Tibial nerve (tissue), 4 donors: ENCODE results near the gene BPIFB2. TPM values are rescaled to one million over a fixed set of nuclear protein-coding genes. Genes with fewer than 3 reads are reported as not detected.

ENCODE experiments used
- DNase-seq, 2 donors: peaks; one replicate each; pipeline ENCODE4 v3.0.0-alpha.2; 2019; ENCODE audit warnings: low spot score in 2 of 2
- H3K27ac ChIP-seq, 4 donors: fragments of 200-600 bp; sonication (generic) in 3 of 4; one replicate each; pipeline ENCODE4 v1.5.1; 2017 to 2019; ENCODE audit warnings: mild to moderate bottlenecking in 1 of 4
- H3K27me3 ChIP-seq, 2 donors: fragments of 200-600 bp; sonication (generic) in 1 of 2; one replicate each; pipeline versions ENCODE4 v1.5.1 to v1.6.0; 2017 to 2019
- H3K36me3 ChIP-seq, 3 donors: fragments of 200-600 bp; sonication (generic); one replicate each; pipeline ENCODE4 v1.5.1; 2018 to 2019
- H3K4me1 ChIP-seq, 4 donors: fragments of 200-600 bp; sonication (generic) in 3 of 4; one replicate each; pipeline ENCODE4 v1.5.1; 2017 to 2019
- H3K4me3 ChIP-seq, 4 donors: fragments of 200-600 bp; sonication (generic) in 3 of 4; one replicate each; pipeline ENCODE4 v1.5.1; 2017 to 2019; ENCODE audit warnings: mild to moderate bottlenecking in 1 of 4, moderate library complexity in 1 of 4
- H3K9me3 ChIP-seq, 4 donors: fragments of 200-600 bp; sonication (generic) in 3 of 4; one replicate each; pipeline ENCODE4 v1.5.1; 2017 to 2019
- EP300 ChIP-seq, 2 donors: sonication (generic); formaldehyde crosslinking; IDR thresholded peaks; one replicate each; pipeline ENCODE4 v1.6.1; 2017; ENCODE audit warnings: antibody characterized with exemption in 2 of 2, mild to moderate bottlenecking in 1 of 2
- POLR2A ChIP-seq, 2 donors: fragments of 450-650 bp; IDR thresholded peaks; one replicate each; pipeline ENCODE4 v1.6.1; 2017; ENCODE audit warnings: antibody characterized with exemption in 2 of 2, mild to moderate bottlenecking in 2 of 2, moderate library complexity in 2 of 2
- WGBS, 2 donors: methylation state at CpG; one replicate each; pipeline ENCODE4 v1.1.5; 2018; 5-methylcytosine and 5-hydroxymethylcytosine counted together
- total RNA-seq, 4 donors: library from RNA; depleted of rRNA; stranded (reverse); fragments of >200 nt; gene quantifications; one replicate each; pipeline ENCODE4 v1.1.0, GENCODE V29; 2016
- TF ChIP-seq, protein P1 (sequence below), 5 experiments: fragments of 200-600 bp in 3 of 5; fragments of 450-650 bp in 2 of 5; sonication (generic) in 3 of 5; IDR thresholded peaks; one replicate each; pipeline ENCODE4 v1.5.1; 2016 to 2019; ENCODE audit warnings: antibody characterized with exemption in 5 of 5, mild to moderate bottlenecking in 3 of 5, moderate library complexity in 2 of 5

The BPIFB2 gene
- total RNA-seq, 4 donors from 2014 or later, result not detected

DNA sequence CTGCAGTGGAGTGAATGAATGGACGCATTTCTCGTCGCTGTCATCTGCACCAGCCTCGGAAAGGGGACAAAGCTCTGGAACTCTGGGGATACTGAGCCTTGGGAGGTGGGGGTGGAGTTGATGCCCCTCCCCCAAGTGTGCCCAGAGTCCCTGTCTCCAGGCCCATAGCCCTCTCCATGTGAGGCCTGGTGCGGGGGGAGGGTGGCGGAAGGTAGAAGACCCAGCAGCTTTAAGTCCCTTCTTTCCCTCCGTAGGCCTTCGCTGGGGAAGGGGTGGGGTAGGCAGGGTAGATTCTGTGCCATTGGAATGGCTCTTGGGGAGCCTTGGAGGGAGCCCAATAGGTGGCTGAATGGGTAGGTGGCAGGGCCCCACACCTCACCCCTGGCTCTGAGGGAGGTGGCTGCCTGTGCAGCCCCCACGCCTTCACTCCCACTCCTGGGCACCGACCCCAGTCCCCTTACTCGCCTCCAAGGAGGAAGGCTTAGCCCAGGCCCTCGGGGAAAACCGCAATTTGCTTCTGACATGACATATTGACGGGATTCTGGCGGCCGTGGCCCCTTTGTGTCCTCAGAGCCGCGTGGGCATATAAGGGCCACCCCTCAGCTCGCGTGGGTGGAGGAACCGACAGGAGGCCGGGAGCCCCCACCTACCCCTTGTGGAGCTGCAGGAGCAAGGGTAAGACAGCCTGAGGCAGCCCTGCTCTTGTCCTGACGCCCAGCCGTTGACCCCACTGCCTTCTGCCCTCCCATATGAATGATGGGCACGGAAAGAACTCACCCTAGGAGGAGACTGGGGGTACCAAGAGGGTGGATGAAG is 46.0 kb downstream of the BPIFB2 start, which contains the start of gene BPIFB3:
TSS of gene BPIFB3 (plus strand) at position 613 of the 816 bp plus-strand sequence. CDS start 1,533 bp downstream, outside the sequence.
- no peak within 1 kb of the TSS for H3K4me3 ChIP-seq
- no peaks in the 10 kb centered on the region for H3K9me3 ChIP-seq
- no peak for TF ChIP-seq EP300 (IDR thresholded peaks at IDR 0.05)
- TF ChIP-seq, protein P1, sequence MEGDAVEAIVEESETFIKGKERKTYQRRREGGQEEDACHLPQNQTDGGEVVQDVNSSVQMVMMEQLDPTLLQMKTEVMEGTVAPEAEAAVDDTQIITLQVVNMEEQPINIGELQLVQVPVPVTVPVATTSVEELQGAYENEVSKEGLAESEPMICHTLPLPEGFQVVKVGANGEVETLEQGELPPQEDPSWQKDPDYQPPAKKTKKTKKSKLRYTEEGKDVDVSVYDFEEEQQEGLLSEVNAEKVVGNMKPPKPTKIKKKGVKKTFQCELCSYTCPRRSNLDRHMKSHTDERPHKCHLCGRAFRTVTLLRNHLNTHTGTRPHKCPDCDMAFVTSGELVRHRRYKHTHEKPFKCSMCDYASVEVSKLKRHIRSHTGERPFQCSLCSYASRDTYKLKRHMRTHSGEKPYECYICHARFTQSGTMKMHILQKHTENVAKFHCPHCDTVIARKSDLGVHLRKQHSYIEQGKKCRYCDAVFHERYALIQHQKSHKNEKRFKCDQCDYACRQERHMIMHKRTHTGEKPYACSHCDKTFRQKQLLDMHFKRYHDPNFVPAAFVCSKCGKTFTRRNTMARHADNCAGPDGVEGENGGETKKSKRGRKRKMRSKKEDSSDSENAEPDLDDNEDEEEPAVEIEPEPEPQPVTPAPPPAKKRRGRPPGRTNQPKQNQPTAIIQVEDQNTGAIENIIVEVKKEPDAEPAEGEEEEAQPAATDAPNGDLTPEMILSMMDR (IDR thresholded peaks at IDR 0.05), result no peak
- no peak for TF ChIP-seq POLR2A (IDR thresholded peaks at IDR 0.05)
- H3K27ac ChIP-seq, result no peak within 1 kb of the TSS
- no peaks in the 10 kb centered on the region for H3K36me3 ChIP-seq
- no peak for DNase-seq
- 60 to 69% methylated on average over 24 to 25 of the region's 25 CpGs for whole genome bisulfite sequencing, 2 donors
- no peaks in the 10 kb centered on the region for H3K4me1 ChIP-seq
- H3K27me3 ChIP-seq, result no peaks in the 10 kb centered on the region

DNA sequence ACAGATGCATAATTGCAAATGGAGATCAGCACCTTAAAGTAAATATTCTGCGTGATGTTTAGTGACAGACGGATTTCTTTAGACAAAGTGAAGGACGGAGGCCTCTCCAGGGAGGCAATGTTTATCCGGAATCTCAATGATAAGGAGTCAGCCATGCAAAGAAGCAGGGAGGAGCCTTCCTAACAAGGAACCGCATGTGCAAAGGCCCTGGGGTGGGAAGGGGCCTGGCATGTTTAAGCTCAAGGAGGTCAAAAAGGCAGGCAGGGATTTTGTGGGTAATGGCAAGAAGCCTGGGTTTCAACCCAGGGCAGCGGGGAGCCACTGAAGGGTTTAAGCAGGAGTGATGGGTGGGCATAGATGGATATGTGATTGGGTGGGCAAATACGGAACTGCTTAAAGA is 46.9 kb downstream of the BPIFB2 start:
- DNase-seq, result no peak

DNA sequence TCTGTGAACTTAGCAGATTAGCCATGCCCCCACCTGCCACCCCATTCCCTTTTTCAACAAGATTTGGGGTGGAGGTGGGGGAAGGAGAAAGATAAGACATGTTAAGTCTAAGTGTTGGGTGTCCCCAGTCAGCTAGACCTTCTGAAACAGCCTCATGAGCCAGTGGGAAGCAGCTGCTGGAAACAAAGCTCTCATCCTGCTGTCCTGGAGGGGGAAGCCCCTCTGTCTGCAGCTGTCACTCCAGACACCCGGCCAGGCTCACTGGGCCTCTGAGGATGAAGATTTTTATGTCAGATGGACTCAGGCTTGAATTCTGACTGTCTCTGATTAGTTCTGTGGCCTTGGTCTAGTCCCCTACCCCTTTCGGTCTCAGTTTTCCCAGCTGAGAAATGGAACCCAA is 47.3 kb downstream of the BPIFB2 start:
- no peaks in the 10 kb centered on the region for H3K4me1 ChIP-seq
- DNase-seq, result no peak
- H3K27ac ChIP-seq, result no peak overlapping the region
- WGBS, 2 donors, result 85 to 88% methylated on average over 2 of the region's 2 CpGs
- TF ChIP-seq POLR2A (IDR thresholded peaks at IDR 0.05), result no peak
- TF ChIP-seq, protein P1 (IDR thresholded peaks at IDR 0.05), result no peak
- TF ChIP-seq EP300 (IDR thresholded peaks at IDR 0.05), result no peak
- no peaks in the 10 kb centered on the region for H3K27me3 ChIP-seq
- H3K36me3 ChIP-seq, result no peaks in the 10 kb centered on the region
- H3K9me3 ChIP-seq, result no peaks in the 10 kb centered on the region
- no peak overlapping the region for H3K4me3 ChIP-seq

More for the DNA sequence above, 46.9 kb downstream of the BPIFB2 start:
- TF ChIP-seq, protein P1 (IDR thresholded peaks at IDR 0.05), result no peak
- Histone ChIP-seq H3K4me1 (no peaks in the 10 kb centered on the region), H3K4me3 (no peak overlapping the region), H3K27ac (no peak overlapping the region), H3K36me3 (no peaks in the 10 kb centered on the region), H3K27me3 (no peaks in the 10 kb centered on the region), H3K9me3 (no peaks in the 10 kb centered on the region)
- 93 to 94% methylated on average over 7 of the region's 7 CpGs for WGBS, 2 donors

DNA sequence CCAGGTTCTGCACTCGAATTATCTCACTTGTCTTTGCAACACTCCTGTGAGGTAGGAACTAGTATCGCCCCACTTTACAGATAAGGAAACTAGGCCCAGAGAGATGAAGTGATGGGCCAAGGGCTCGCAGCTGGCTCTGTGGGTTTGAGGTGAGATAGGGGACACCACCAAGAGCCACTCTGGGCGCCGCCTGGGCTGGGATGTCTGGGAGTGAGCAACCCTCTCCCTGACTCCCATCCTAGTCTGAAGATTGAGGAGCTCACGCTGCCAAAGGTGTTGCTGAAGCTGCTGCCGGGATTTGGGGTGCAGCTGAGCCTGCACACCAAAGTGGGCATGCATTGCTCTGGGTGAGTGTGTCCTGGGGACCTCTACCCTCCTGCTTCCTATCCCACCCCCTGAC is 51.6 kb downstream of the BPIFB2 start:
- H3K27me3 ChIP-seq, result no peaks in the 10 kb centered on the region
- H3K36me3 ChIP-seq, result no peaks in the 10 kb centered on the region
- TF ChIP-seq, protein P1 (IDR thresholded peaks at IDR 0.05), result no peak
- TF ChIP-seq EP300 (IDR thresholded peaks at IDR 0.05) (no peak), POLR2A (IDR thresholded peaks at IDR 0.05) (no peak)
- H3K27ac ChIP-seq, result no peak overlapping the region
- no peak for DNase-seq
- H3K4me1 ChIP-seq, result peaks cover 0 to 10% (median 2%) of the 10 kb centered on the region in 4 donors
- WGBS, 2 donors, result 92% methylated on average over 6 to 7 of the region's 7 CpGs
- no peaks in the 10 kb centered on the region for H3K9me3 ChIP-seq
- no peak overlapping the region for H3K4me3 ChIP-seq

DNA sequence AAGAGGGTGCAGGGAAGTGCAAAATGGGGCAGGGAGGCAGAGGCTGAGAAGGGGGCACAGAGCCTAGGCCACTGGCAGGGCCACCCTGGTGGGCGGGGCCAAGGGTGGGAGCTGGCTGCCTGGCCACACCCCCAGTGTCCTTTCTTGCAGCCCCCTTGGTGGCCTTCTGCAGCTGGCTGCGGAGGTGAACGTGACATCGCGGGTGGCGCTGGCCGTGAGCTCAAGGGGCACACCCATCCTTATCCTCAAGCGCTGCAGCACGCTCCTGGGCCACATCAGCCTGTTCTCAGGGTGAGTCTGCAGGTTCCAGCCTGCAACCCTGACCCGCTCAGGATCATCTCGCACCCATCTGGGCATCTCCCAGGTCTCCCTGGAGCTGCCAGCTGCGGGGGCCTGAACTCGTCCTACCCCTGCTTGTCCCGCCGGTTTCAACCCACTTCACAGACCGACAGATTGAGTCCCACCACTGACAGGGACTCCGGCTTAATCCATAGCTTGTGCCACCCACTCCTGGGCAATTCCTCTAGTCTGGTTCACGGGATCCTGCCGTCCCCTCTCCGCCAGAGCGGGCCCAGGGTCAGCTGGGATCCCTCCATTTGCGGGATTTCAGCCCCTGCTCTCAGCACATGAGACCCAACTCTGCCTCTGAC is 52.4 kb downstream of the BPIFB2 start:
- WGBS, 2 donors, result 90 to 91% methylated on average over 15 to 21 of the region's 22 CpGs
- DNase-seq, result no peak
- Histone ChIP-seq H3K27me3 (no peaks in the 10 kb centered on the region), H3K4me3 (no peak overlapping the region), H3K4me1 (peaks cover 0 to 10% (median 2%) of the 10 kb centered on the region in 4 donors), H3K9me3 (no peaks in the 10 kb centered on the region), H3K27ac (no peak overlapping the region), H3K36me3 (no peaks in the 10 kb centered on the region)
- TF ChIP-seq EP300 (IDR thresholded peaks at IDR 0.05) (no peak), POLR2A (IDR thresholded peaks at IDR 0.05) (no peak)
- TF ChIP-seq, protein P1 (IDR thresholded peaks at IDR 0.05), result no peak
